Activated CD4-positive, CD25-positive, alpha-beta regulatory T cell treated with anti-CD3 and anti-CD28 coated beads, Interleukin-2, amount 50 U/mL, for 24 hours (primary cell): ENCODE measurements around the gene PTPRD.
"Not testable (repeated sequence)": the region's sequence is repeated elsewhere in the genome, so short reads cannot be mapped to it uniquely, and the experiment has no call there.

Experiments used
- ATAC-seq, 2 donors: fragments of 150-1000 bp; cut with Tn5 transposase; one replicate each; pipeline ENCODE4 v1.10.0; 2021; ENCODE audit warnings: mild to moderate bottlenecking in 1 of 2, moderate library complexity in 1 of 2

Gene PTPRD

GRCh38 chr9:10449201-10449617 lies 163.6 kb downstream of the PTPRD start:
- ATAC-seq = not testable (repeated sequence)

DNA sequence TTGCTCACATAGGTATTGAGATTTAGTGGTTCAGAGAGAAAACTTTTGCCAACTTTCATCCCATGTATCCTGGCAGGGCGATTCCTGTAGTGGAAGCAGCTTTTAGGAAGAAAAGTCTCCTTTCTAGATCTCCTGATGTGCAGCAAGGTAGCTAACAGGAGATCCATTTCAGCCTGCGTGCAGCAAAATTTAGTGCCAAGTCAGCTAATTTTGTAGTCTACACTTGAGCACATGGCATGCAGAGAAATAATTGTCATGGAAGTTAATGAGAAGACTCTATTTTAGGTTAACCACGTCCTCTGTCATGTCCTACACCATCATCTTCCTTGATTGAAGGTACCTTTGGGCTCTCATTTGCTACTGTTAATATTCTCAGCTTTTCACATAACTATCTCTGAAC lies 165.8 kb downstream of the PTPRD start:
- ATAC-seq = no peak

DNA sequence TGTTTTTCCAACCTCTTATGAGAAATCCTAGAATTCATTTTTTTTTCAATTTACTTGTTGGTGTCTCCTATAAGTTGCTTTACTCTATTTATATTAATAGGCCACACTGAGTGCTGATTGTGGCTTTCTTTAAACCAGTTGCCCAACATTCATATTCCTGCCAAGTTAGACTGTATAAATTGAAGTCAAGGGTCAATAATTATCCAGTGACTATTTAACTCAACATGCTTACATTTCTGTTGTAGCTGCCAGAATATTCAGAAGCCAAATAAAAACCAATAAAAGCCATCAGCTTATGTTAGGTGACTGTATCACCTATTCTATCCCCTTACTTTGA lies 169.0 kb downstream of the PTPRD start:
- ATAC-seq = no peak

DNA sequence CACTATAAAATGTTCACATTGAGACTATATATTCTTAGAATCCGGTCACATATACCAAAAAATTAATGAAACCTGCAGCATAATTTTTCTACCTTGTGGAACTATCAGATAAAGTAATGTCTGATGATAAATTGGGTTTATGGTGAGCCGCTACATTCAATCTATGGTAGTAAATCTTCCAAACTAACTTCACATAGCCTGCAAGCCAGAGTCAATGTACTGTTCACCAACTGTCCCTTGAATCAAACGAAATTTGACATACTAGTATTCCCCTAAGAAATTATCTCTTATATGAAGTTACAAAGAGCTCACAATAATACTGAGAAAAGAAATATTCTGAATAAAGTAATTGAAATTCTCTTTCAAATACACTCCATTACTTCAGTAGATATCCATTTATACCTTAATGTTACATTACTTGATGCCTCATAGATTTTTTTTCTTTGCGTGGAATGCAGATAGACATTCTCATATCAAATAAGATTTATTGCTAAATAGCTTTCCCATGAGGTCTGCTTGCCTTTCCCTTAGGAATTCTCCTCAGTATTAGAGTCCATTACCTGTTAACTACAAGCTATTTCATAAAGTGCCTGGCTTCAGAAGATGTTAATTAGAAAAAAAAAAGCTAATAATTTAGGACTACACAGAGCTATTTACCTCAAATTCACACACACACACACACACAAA lies 169.5 kb downstream of the PTPRD start:
- no peak for ATAC-seq

DNA sequence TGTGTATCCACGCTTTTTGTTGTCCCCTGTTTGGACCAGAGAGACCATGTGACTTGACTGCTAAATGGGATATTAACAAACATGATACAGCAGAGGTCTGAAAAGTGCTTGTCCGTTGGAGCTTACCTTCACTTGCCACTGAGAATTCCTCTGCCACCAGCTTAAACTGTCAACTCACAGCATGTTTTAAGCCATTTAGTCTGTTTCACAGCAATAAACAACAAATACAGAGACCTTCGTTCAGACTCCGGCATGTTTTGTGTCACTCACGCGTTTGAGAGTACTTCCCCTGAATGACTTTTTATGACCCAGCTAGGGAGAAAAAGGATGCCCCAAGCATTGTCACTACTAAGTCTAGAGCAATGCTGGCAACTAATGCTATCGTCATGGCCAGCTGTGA lies 173.8 kb downstream of the PTPRD start:
- no peak for ATAC-seq

GRCh38 chr9:10436756-10437155 lies 176.0 kb downstream of the PTPRD start:
- ATAC-seq = no peak

DNA sequence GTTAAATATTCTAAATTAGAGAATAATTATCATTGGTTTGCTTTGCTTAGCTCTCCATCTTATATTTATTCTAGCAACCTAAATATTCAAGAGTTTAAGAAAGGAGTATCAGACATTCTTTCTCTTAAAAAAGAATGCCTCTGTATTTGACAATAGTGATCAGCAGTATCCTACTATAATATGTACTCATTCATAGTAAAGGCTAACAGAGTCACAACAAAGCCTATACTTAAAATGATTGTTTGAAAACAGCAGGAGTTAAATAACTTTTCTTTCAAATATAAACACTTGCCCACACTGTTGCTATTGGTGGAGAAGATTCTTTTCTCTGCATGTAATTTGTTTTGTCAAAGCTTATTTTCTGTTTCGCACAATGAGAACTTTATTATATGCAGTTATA lies 178.4 kb downstream of the PTPRD start:
- no peak for ATAC-seq

- ATAC-seq = no peak
These were observed 201.5 kb downstream of the PTPRD start for GRCh38 chr9:10411272-10411671.

GRCh38 chr9:10403283-10403682 lies 209.5 kb downstream of the PTPRD start:
- ATAC-seq = no peak

- no peak for ATAC-seq
These were observed 216.2 kb downstream of the PTPRD start for GRCh38 chr9:10396615-10397014.

DNA sequence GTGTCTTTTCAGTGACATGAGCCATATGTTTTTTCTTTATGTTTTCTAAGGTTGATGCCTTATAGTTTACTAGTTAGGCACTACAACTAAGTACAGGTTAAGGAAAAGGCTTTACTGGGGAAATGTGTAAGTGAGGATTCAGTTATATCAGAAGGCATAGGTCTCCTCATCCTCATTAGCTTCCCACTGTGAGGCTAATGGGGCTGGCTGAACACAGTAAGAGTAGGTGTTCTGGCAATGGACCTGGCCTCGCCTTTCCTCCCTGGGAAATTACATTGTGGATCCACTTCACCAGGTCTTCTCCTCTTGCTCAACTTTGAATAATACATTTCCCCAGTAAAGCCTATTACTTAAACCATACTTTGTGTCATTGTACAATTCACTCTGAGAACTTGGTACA lies 225.5 kb downstream of the PTPRD start:
- no peak for ATAC-seq

GRCh38 chr9:10371824-10372223 lies 241.0 kb downstream of the PTPRD start:
- no peak for ATAC-seq

- ATAC-seq = no peak
These were observed 246.5 kb downstream of the PTPRD start for GRCh38 chr9:10366171-10366779.

- no peak for ATAC-seq
These were observed 258.2 kb downstream of the PTPRD start for GRCh38 chr9:10354591-10354990.

DNA sequence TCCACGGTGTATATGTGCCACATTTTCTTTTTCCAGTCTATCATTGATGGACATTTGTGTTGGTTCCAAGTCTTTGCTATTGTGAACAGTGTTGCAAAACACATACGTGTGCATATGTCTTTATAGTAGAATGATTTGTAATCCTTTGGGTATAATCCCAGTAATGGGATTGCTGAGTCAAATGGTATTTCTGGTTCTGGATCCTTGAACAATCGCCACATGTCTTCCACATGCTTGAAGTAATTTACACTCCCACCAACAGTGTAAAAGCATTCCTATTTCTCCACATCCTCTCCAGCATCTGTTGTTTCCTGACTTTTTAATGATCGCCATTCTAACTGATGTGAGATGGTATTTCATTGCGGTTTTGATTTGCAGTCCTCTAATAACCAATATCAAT lies 267.2 kb downstream of the PTPRD start:
- ATAC-seq = not testable (repeated sequence)

GRCh38 chr9:10341057-10341456 lies 271.7 kb downstream of the PTPRD start:
- no peak for ATAC-seq

DNA sequence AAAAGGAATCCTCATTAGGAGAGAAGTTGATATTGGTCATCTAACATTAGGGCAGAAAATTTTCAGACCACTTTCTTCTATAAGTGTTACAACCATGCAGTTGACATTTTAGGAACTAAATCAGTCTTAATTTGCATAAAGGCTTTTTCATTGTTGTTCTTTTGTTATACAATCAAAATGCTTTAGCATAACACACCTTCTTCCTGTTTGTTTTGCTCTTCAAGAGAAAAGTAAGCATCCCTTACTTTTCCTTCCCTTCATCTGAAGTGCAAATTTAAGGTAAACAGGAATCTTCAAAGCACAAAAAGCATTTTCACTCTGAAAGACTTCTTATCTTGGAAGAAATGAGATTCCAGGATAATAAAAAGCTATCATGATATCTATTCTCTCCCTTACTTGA lies 273.6 kb downstream of the PTPRD start:
- ATAC-seq = no peak

DNA sequence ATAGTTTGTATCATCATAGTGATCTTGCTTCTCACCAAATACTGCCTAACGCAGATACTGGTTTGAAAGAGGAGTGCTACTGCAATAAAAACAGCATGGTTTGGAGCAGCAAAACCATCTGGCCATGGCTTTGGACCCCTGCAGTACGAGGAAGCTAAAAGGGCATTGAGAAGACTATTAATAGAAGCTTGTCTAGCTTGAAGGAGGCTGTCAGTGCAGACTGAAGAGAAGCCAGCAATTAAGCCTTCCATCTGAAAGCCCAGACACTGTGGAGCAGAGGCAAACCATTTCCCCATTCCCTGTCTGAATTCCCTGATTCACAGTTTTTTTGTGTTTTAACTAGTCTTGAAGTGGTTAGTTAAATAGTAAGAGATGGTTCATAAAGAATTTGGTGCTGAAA lies 281.6 kb downstream of the PTPRD start:
- no peak for ATAC-seq

- no peak for ATAC-seq
These were observed 330.7 kb downstream of the PTPRD start for GRCh38 chr9:10282084-10282483.

- no peak for ATAC-seq
These were observed 337.8 kb downstream of the PTPRD start for GRCh38 chr9:10274988-10275387.

DNA sequence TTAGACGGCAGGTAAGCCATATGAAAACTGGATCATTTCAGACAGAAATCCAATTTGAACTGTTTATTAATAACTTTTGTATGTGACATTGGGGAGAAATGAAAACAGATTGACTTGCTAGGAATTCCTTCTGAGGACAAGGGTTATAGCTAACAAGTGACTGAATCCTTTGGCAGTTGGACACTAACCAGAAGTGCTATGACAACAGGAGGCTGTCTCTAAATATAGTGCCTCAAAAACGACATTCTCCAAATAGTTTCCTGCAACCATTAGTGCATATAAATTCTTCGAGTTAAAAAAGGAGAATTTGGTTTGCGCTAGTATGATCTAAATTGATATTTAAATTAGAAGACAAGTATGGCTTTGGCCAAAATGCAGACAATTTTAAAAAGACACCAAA lies 338.6 kb downstream of the PTPRD start:
- no peak for ATAC-seq

DNA sequence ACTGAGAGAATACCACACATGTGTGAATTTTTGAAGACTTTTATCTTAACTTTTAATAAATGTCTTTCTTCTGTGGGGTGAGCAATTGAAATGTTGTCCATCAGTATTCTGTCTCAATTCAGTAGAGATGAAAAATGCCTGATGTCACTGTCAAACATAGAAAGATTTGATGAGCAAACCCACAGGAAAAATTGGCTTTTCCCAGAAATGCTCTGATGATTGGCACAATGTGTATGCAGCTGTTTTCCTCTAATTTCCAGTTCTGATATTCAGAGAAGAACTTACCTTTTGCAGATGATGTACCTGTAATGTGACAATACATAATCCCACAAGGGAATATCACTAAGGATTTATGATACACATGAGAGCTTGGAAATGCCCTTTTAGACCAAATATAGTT lies 340.0 kb downstream of the PTPRD start:
- no peak for ATAC-seq

DNA sequence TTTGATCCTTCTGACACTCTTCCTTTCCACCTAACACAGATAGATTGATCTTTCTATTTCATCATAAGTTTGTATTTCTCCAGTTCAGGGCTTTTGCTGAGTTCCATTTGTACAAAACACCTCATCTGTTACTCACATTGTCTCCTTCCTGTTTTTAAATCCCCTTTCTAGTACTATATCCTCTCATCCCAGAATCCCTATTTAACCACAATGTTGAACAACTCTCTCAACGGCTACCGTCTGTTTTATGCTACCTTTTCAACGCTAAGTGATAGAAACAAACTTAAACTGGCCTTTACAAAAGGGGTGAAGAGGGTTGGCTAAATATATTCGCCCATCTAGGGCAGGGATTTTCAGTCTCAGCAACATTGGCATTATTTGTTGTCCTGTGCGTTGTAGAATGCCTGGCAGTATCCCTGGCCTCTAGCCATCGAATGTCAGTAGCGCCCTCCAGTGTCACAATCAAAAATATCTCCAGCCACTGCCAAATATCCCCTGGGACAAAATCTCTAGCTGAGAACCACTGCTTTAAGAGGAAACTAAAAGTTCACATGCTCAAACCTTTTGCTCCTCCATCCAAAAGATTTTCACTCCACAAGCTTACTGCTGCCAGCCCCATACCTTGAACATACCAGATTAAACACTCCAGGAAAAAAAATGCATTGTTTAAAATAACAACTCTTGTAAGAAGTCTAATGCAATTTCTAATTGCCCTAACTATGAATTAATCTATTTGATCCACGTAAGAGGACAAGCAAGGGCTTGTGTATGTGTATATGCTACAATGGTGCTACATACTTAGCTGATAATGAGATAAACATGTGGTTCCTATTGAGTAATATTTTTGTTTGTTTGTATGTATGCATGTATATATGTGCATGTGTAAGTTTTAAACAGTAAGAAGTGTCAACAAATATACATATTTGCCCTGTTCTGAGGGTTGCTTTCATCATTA lies 344.0 kb downstream of the PTPRD start:
- ATAC-seq = no peak

- no peak for ATAC-seq
These were observed 347.6 kb downstream of the PTPRD start for GRCh38 chr9:10265153-10265631.
